Osteoblast (primary cell): ENCODE results near the gene EFHD2. TPM values are rescaled to one million over a fixed set of nuclear protein-coding genes. Genes with fewer than 3 reads are reported as not detected.
"Not testable (repeated sequence)": the region's sequence is repeated elsewhere in the genome, so short reads cannot be mapped to it uniquely, and the experiment has no call there.

Experiments
- DNase-seq: peaks from one replicate; pipeline ENCODE4 v3.0.0; 2011; ENCODE audit warnings: low spot score, mixed read lengths; ENCODE audit not compliant: insufficient read length; ENCODE audit errors: missing footprints
- H2AFZ ChIP-seq: 2 replicates; pipeline ENCODE4 v1.6.0; 2011; ENCODE audit warnings: mild to moderate bottlenecking, low read length
- H3K27ac ChIP-seq: 2 replicates; pipeline ENCODE4 v1.5.1; 2011; ENCODE audit warnings: mild to moderate bottlenecking, low read depth, low read length, moderate library complexity
- H3K27me3 ChIP-seq: 2 replicates; pipeline ENCODE4 v1.6.0; 2012; ENCODE audit warnings: mild to moderate bottlenecking, control low read depth, inconsistent platforms, low read length, moderate library complexity; ENCODE audit not compliant: insufficient read depth
- H3K36me3 ChIP-seq: 2 replicates; pipeline ENCODE4 v1.5.1; 2011; ENCODE audit warnings: mild to moderate bottlenecking, low read length, control low read depth, moderate library complexity; ENCODE audit not compliant: insufficient read depth
- H3K4me1 ChIP-seq: 2 replicates; pipeline ENCODE4 v1.5.1; 2011; ENCODE audit warnings: mild to moderate bottlenecking, low read length, control low read depth, moderate library complexity; ENCODE audit not compliant: insufficient read depth
- H3K4me2 ChIP-seq: 2 replicates; pipeline ENCODE4 v1.6.0; 2011; ENCODE audit warnings: mild to moderate bottlenecking, low read length; ENCODE audit not compliant: insufficient read depth
- H3K4me3 ChIP-seq: fragments of 200-600 bp; sonication (generic); 3 replicates; pipeline ENCODE4 v1.5.1; 2012; ENCODE audit warnings: mild to moderate bottlenecking, low read length, inconsistent platforms; ENCODE audit not compliant: insufficient read depth
- H3K79me2 ChIP-seq: 2 replicates; pipeline ENCODE4 v1.6.0; 2012; ENCODE audit warnings: mild to moderate bottlenecking, low read length, control low read depth, inconsistent platforms; ENCODE audit not compliant: insufficient read depth
- H3K9me3 ChIP-seq: 2 replicates; pipeline ENCODE4 v1.5.1; 2011; ENCODE audit warnings: low read depth, low read length, control low read depth
- H4K20me1 ChIP-seq: 2 replicates; pipeline ENCODE4 v1.6.0; 2012; ENCODE audit warnings: mild to moderate bottlenecking, low read length, control low read depth; ENCODE audit not compliant: insufficient read depth
- total RNA-seq: library from RNA; depleted of rRNA; stranded (reverse); fragments of >200 nt; gene quantifications from 2 replicates; pipeline ENCODE4 v1.2.3, GENCODE V29; 2012
- TF ChIP-seq, protein P1 (sequence below): IDR thresholded peaks from 2 replicates; pipeline ENCODE4 v1.5.1; 2011; ENCODE audit warnings: mild to moderate bottlenecking, low read depth, low read length, moderate library complexity; ENCODE audit errors: extremely low read depth

The EFHD2 gene
- total RNA-seq, 1 donor, result 35.8 TPM

DNA sequence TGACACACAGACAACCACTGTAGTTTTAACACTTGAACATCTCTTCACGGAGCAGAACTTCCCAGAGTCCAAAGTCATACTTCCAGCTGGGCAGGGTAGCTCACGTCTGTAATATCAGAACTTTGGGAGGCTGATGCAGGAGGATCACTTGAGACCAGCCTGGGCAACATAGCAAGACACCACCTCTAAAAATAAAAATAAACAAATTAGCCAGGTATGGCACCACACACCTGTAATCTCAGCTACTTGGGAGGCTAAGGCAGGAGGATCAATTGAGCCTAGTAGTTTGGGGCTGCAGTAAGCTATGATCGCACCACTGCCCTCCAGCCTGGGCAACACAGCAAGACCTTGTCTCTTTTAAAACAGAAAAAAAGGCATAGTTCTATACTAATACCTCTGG, 24.3 kb upstream of the EFHD2 start:
- TF ChIP-seq, protein P1, sequence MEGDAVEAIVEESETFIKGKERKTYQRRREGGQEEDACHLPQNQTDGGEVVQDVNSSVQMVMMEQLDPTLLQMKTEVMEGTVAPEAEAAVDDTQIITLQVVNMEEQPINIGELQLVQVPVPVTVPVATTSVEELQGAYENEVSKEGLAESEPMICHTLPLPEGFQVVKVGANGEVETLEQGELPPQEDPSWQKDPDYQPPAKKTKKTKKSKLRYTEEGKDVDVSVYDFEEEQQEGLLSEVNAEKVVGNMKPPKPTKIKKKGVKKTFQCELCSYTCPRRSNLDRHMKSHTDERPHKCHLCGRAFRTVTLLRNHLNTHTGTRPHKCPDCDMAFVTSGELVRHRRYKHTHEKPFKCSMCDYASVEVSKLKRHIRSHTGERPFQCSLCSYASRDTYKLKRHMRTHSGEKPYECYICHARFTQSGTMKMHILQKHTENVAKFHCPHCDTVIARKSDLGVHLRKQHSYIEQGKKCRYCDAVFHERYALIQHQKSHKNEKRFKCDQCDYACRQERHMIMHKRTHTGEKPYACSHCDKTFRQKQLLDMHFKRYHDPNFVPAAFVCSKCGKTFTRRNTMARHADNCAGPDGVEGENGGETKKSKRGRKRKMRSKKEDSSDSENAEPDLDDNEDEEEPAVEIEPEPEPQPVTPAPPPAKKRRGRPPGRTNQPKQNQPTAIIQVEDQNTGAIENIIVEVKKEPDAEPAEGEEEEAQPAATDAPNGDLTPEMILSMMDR, result no peak
- no peaks in the 10 kb centered on the region for H3K9me3 ChIP-seq
- DNase-seq, result no peak
- H3K36me3 ChIP-seq, result no peaks in the 10 kb centered on the region
- no peaks in the 10 kb centered on the region for H3K27me3 ChIP-seq
- peaks cover 5% of the 10 kb centered on the region for H3K4me1 ChIP-seq
- no peak overlapping the region for H3K4me2 ChIP-seq
- no peak overlapping the region for H3K4me3 ChIP-seq
- H3K79me2 ChIP-seq, result no peaks in the 10 kb centered on the region
- H3K27ac ChIP-seq, result no peak overlapping the region
- H2AFZ ChIP-seq, result no peak overlapping the region
- H4K20me1 ChIP-seq, result no peaks in the 10 kb centered on the region

DNA sequence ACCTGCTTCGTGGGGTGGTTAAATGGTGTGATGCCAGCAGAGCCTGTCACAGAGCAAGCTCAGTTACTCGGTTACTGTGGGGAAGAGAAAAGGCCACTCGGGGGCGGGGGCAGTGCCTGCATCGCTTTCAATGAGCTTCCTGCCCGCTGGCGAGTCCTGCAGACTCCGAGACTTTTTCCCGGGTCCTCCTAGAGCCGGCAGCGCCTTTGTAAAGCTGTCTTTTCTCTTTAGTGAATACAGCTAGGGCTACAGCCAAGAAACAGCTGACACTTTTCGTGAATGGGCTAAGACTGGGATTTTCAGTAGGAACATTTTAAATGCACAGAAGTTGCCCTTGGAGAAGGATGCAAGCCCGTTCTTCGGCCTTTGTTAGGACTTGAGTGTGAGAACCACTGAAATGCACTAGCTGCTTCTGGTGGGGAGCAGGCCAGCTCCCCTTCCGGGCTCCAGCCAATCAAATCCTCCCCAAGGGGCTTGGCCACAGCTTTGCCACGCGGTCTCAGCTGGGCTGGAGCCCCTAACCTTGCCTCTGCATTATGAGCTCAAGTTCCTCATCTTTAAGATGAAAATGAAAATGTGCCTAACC, 23.4 kb upstream of the EFHD2 start:
- Histone ChIP-seq H2AFZ (peak overlapping the region; percentile 57), H4K20me1 (no peaks in the 10 kb centered on the region), H3K4me3 (peak overlapping the region; percentile 27)

DNA sequence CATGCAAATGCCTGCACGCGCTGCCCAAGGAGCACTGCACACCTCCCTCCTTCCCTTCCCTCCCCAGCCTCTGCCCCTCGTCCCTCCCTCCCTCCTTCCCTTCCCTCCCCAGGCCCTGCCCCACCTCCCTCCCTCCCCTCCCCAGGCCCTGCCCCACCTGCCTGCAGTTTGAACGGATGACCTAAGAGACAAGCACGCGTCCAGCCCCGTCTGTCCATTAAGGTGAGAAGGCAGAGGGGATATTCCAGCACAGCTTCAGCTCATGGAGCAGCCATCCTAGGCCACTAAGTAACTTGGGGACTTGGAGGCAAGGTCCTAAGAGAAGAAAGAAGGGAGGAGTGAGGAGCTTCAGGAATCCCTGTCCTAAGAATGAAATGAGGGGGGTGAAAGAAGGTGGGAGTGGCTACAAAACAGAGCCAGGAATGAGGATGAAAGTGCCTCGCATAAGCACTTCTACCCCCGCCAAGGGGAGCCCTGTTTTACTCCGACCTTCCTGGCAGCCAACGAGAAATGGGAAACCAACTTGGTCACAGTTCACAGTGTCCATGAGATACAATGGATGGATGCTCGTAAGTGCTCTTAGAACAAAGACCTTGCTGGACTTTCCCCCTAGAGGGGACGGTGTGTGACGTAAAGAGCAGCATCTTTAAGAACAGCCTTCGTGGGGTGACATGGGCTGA, 21.3 kb upstream of the EFHD2 start:
- no peaks in the 10 kb centered on the region for H3K79me2 ChIP-seq
- no peaks in the 10 kb centered on the region for H3K27me3 ChIP-seq
- H2AFZ ChIP-seq, result no peak overlapping the region
- no peaks in the 10 kb centered on the region for H3K36me3 ChIP-seq
- no peak overlapping the region for H3K27ac ChIP-seq
- DNase-seq, result no peak
- H3K4me2 ChIP-seq, result no peak overlapping the region
- H4K20me1 ChIP-seq, result no peaks in the 10 kb centered on the region
- H3K4me3 ChIP-seq, result no peak overlapping the region
- H3K4me1 ChIP-seq, result peaks cover 5% of the 10 kb centered on the region
- TF ChIP-seq, protein P1, result no peak
- no peaks in the 10 kb centered on the region for H3K9me3 ChIP-seq

More for the DNA sequence above, 23.4 kb upstream of the EFHD2 start:
- TF ChIP-seq, protein P1, result no peak
- no peaks in the 10 kb centered on the region for H3K9me3 ChIP-seq
- no peak overlapping the region for H3K27ac ChIP-seq
- H3K36me3 ChIP-seq, result no peaks in the 10 kb centered on the region
- peaks cover 5% of the 10 kb centered on the region for H3K4me1 ChIP-seq
- H3K79me2 ChIP-seq, result no peaks in the 10 kb centered on the region
- no peaks in the 10 kb centered on the region for H3K27me3 ChIP-seq
- no peak for DNase-seq
- H3K4me2 ChIP-seq, result peak overlapping the region; percentile 61

DNA sequence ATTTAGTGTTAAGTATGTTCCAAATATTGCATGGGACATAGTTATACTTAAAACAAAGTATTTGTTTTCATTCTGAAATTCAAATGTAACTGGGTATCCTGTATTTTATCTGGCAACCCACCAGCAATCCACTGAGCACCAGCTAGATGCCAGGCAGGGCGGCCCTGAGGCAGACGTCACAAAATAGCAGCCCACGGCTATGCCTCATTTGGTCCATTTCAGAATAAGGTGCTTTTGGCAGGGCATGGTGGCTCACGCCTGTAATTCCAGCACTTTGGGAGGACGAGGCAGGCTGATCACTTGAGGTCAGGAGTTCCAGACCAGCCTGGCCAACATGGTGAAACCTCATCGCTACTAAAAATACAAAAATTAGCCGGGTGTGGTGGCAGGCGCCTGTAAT, 19.9 kb upstream of the EFHD2 start:
- not testable (repeated sequence) for DNase-seq, H3K27me3 ChIP-seq, H3K36me3 ChIP-seq, H3K9me3 ChIP-seq, H2AFZ ChIP-seq, H3K4me2 ChIP-seq, H4K20me1 ChIP-seq, H3K4me3 ChIP-seq, H3K4me1 ChIP-seq, H3K27ac ChIP-seq, H3K79me2 ChIP-seq
